GM20000 (cell line): ENCODE data around the gene GDF15.

Source experiments
- DNase-seq: peaks from one replicate; pipeline ENCODE4 v3.0.0; 2012; ENCODE audit warnings: low spot score
- TF ChIP-seq, protein P1 (sequence below): IDR thresholded peaks from 2 replicates; pipeline ENCODE4 v1.5.1; 2012; ENCODE audit warnings: mild to moderate bottlenecking, control low read depth; ENCODE audit errors: extremely low read depth, missing control alignments

GDF15 gene

DNA sequence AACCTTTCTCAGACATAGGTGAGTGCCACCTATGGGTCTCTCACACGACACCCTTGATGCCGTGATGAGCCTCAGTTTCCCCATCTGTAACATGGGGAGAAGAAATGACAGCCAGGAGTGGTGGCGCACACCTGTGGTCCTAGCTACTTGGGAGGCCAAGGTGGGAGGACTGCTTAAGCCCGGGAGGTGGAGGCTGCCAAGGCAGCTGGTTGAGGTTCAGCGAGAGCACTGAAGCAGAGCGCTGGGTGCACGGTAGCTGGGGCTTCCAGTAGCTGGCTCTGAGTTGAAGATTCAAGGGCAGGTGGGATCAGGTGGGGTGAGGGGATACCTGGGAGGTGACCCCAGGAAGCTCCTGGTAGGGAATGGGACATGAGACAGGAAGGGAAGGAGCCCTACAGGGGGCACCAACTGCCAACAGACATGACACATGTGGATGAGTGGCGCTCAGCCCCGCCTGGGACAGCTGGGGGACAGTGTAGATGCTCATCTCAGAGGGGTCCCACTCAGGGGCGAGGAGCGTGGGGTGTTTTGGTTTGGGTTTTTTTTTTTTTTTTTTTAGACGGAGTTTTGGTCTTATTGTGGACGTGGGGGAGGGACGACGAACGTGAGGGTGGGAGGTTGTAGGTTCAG is 26.8 kb downstream of the GDF15 start:
- TF ChIP-seq, protein P1, sequence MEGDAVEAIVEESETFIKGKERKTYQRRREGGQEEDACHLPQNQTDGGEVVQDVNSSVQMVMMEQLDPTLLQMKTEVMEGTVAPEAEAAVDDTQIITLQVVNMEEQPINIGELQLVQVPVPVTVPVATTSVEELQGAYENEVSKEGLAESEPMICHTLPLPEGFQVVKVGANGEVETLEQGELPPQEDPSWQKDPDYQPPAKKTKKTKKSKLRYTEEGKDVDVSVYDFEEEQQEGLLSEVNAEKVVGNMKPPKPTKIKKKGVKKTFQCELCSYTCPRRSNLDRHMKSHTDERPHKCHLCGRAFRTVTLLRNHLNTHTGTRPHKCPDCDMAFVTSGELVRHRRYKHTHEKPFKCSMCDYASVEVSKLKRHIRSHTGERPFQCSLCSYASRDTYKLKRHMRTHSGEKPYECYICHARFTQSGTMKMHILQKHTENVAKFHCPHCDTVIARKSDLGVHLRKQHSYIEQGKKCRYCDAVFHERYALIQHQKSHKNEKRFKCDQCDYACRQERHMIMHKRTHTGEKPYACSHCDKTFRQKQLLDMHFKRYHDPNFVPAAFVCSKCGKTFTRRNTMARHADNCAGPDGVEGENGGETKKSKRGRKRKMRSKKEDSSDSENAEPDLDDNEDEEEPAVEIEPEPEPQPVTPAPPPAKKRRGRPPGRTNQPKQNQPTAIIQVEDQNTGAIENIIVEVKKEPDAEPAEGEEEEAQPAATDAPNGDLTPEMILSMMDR = no peak
- DNase-seq = no peak

DNA sequence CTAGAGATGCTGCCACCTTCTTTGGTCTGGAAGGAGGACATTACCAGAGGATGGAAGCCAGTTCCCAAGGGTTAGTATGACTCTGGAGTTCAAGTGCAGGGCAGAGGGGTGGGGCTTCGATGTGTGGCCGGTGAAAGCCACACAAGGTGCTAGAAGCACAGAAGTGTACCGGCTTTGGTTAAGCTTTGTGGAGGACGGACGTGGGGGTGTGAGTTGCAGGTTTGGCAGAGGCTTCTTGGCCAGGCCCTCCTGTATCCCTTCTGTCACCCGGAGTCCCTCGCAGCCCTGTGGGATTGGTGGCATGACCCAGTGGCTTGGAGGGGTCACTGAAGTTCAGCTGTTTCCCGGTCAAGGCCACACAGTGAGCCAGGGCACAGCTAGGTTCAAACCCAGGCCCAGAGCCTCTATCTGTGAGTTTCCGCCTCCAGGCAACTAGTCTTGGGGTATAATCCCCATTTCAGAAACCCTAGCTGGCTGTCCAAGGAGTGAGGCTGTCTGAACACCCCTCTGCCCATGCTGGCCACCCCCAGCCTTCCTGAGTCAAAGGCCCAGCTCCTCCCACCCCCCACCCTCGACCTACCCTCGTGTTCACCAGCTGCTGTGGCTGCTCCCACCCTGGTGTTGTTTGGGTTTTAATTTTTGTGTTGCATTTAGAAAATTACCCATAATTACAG is 28.7 kb downstream of the GDF15 start:
- TF ChIP-seq, protein P1 = no peak
- no peak for DNase-seq

GRCh38 chr19:18415178-18415867 is 29.4 kb downstream of the GDF15 start:
- TF ChIP-seq, protein P1 = no peak
- DNase-seq = no peak

DNA sequence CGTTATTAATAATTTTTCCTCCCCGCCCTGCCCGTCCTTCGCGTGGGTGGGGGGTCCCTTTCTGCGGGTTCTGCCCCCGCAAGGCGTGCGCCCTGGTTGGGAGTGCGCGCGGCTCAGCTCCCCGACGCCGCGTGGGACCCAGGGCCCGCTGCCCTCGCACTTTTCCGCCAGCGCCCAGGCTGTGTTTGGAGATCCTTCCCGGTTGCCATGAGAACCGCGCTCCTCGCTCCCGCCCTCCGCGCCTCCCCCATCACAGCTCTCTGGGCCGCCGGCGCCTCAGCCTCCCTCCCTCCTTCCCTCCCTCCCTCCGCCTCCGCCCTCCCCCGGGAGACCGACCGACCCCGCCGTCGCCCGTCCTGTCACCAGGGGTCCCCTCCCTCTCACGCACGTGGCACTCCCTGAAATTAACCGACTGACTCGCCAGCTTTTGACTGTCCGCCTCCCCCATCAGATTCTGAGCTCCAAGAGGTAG is 30.9 kb downstream of the GDF15 start:
- TF ChIP-seq, protein P1 = no peak
- peak; percentile 86 for DNase-seq

DNA sequence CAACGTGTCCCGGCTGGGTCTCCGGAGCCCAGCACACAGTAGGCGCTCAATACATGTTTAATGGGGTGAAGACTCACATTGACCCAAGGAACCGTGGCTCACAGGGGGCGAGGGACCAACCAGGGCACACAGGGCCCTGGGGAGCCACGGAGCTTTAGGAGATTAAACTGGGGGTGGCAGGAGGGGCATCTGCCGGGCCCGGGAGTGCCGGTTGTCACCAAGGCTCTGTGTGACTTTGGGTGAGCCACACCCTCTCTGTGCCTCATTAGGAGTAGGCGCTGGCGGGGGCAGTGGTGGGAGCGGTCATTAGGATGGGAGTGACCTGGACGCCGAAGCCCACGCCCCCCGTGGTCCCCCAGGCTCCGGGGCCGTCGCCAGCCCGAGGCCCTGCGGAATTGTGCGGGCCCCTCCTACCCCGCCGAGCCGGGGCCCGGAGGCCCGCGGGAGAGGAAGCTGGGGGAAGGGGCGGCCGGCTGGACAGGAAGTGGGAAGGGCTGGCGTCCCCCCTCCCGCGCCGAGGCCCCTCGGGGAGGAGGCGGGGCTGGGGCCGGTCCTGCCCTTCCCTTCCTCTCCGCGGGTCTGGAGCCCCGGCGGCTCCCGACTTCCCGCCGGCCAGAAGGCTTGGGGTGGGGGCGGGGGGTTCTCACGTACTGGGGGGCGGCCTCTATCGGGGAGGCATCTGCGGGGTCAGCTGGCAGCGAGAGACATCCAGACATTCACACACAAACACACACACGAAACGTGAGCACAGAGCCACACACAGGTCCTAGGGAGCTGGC is 31.5 kb downstream of the GDF15 start:
- DNase-seq = peak; percentile 83
- TF ChIP-seq, protein P1 = no peak

DNA sequence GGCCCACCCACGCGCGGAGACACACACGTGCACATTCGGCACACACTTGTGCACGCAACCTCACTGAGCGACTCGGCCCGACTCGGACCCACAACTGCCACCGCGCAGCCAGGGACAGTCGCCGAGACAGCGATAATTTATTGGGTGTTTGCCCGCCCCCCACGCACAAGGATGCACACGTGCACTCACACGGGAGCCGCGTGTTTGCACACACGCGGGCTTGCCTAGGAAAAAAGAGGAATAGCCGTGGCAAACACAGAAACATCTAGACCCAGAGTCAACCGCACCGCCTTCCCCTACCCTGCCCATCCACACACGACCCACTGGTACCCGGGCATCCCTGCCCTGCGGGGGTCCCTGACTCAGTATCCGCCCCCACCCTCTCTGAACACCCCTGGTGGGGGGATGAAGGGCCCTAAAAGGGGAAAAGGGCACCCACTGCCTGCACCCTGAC is 32.1 kb downstream of the GDF15 start:
- no peak for DNase-seq
- TF ChIP-seq, protein P1 = no peak
